Endothelial cell of umbilical vein (primary cell): ENCODE data around the gene ARHGEF16. TPM values are rescaled to one million over a fixed set of nuclear protein-coding genes. Genes with fewer than 3 reads are reported as not detected.

Experiments
- BruUV-seq: library from RNA; stranded (reverse); fragments of 400-500 nt; replicated peaks from 2 replicates; lab custom pipeline; 2021; lab: Mats Ljungman, UMichigan
- CTCF ChIA-PET: fragments of 300-600, 350-600 bp; sonication (Branson Sonifier 250); formaldehyde crosslinking; loops from one replicate; lab custom pipeline; 2021; ENCODE audit warnings: antibody characterized with exemption, inconsistent platforms; lab: Charles Lee
- POLR2A ChIA-PET: fragments of 300-600, 350-600 bp; sonication (Branson Sonifier 250); formaldehyde crosslinking; loops from one replicate; lab custom pipeline; 2021; ENCODE audit warnings: antibody characterized with exemption, inconsistent platforms; lab: Charles Lee
- DNase-seq: peaks from one replicate; pipeline ENCODE4 v3.0.0-alpha.2; 2011; ENCODE audit warnings: low read depth, low spot score
- FAIRE-seq: peaks from 2 replicates; lab custom pipeline; 2011; peaks lifted over from hg19 to GRCh38; lab: Jason Lieb, UNC
- H2AFZ ChIP-seq: 2 replicates; pipeline ENCODE4 v1.6.0; 2012; ENCODE audit warnings: low read depth, low read length, control low read depth, inconsistent platforms
- H3K27ac ChIP-seq: 2 replicates; pipeline ENCODE4 v1.5.1; 2011; ENCODE audit warnings: low read depth, mild to moderate bottlenecking, control low read depth, low read length, moderate library complexity; ENCODE audit not compliant: insufficient read depth
- H3K27me3 ChIP-seq, 2 experiments: 2 replicates each; pipeline versions ENCODE4 v1.6.0 to v1.6.1; 2011; ENCODE audit warnings: low read length in 2 of 2, mixed read lengths in 1 of 2; ENCODE audit not compliant: control insufficient read depth in 2 of 2, insufficient read depth in 2 of 2
- H3K36me3 ChIP-seq, 2 experiments: 2 replicates in 1 of 2; 3 replicates in 1 of 2; pipeline ENCODE4 v1.5.1; 2011; ENCODE audit warnings: low read length in 2 of 2, mild to moderate bottlenecking in 1 of 2, moderate library complexity in 1 of 2; ENCODE audit not compliant: control insufficient read depth in 2 of 2, insufficient read depth in 2 of 2; ENCODE audit errors: extremely low read depth in 1 of 2
- H3K4me1 ChIP-seq: 3 replicates; pipeline ENCODE4 v1.5.1; 2011; ENCODE audit warnings: mild to moderate bottlenecking, low read length; ENCODE audit not compliant: control insufficient read depth, insufficient read depth; ENCODE audit errors: extremely low read depth
- H3K4me2 ChIP-seq: 2 replicates; pipeline ENCODE4 v1.6.1; 2011; ENCODE audit warnings: low read length, control low read depth, mixed read lengths; ENCODE audit not compliant: insufficient read depth
- H3K4me3 ChIP-seq, 3 experiments: fragments of 200-600 bp in 1 of 3; sonication (generic), shearing (Covaris generic) in 1 of 3; replicated peaks in 1 of 3; 2 replicates each; pipeline ENCODE4 v1.5.1; 2011 to 2016; ENCODE audit warnings: control low read depth in 3 of 3, low read length in 3 of 3, mild to moderate bottlenecking in 2 of 3, inconsistent platforms in 1 of 3, low read depth in 1 of 3, moderate library complexity in 1 of 3; ENCODE audit not compliant: insufficient read depth in 1 of 3
- H3K79me2 ChIP-seq: 2 replicates; pipeline ENCODE4 v1.6.0; 2012; ENCODE audit warnings: low read length, inconsistent platforms; ENCODE audit not compliant: control insufficient read depth, insufficient read depth
- H3K9ac ChIP-seq: replicated peaks from 2 replicates; pipeline ENCODE3; 2011; ENCODE audit warnings: low read length, control low read depth; ENCODE audit not compliant: insufficient read depth; ENCODE audit errors: extremely low read depth
- H3K9me1 ChIP-seq: replicated peaks from 3 replicates; pipeline ENCODE4 v1.6.0; 2011; ENCODE audit warnings: mild to moderate bottlenecking, low read length; ENCODE audit not compliant: control insufficient read depth, insufficient read depth; ENCODE audit errors: extremely low read depth
- H3K9me3 ChIP-seq: replicated peaks from 2 replicates; pipeline ENCODE4 v1.5.1; 2012; ENCODE audit warnings: low read length, inconsistent platforms; ENCODE audit not compliant: control insufficient read depth, insufficient read depth
- H4K20me1 ChIP-seq: replicated peaks from 2 replicates; pipeline ENCODE3; 2011; ENCODE audit warnings: mild to moderate bottlenecking, low read length; ENCODE audit not compliant: control insufficient read depth, insufficient read depth; ENCODE audit errors: extremely low read depth
- CTCF ChIP-seq, 2 donors: IDR thresholded peaks; 1 replicate in 1 of 2; 2 replicates in 1 of 2; pipeline ENCODE4 v1.5.1; 2011; ENCODE audit warnings: low read length in 2 of 2, mild to moderate bottlenecking in 2 of 2, moderate library complexity in 2 of 2, control low read depth in 1 of 2, inconsistent platforms in 1 of 2, low read depth in 1 of 2; ENCODE audit not compliant: insufficient read depth in 1 of 2; ENCODE audit errors: extremely low read depth in 1 of 2
- EZH2 ChIP-seq: IDR thresholded peaks from 2 replicates; pipeline ENCODE4 v1.6.1; 2012; ENCODE audit warnings: borderline replicate concordance, low read depth, mild to moderate bottlenecking, moderate library complexity, low read length, inconsistent platforms; ENCODE audit not compliant: severe bottlenecking
- FOS ChIP-seq: IDR thresholded peaks from 2 replicates; pipeline ENCODE4 v1.6.1; 2011; ENCODE audit warnings: mild to moderate bottlenecking, low read length, moderate library complexity, borderline replicate concordance; ENCODE audit not compliant: insufficient read depth
- GATA2 ChIP-seq: IDR thresholded peaks from 2 replicates; pipeline ENCODE4 v1.7.0; 2011; ENCODE audit warnings: low read depth, mild to moderate bottlenecking, moderate library complexity, mixed read lengths, low read length; ENCODE audit not compliant: insufficient read length, insufficient read depth
- JUN ChIP-seq: IDR thresholded peaks from 2 replicates; pipeline ENCODE4 v1.6.1; 2011; ENCODE audit warnings: borderline replicate concordance, low read depth; ENCODE audit not compliant: insufficient read length, insufficient read depth
- MAX ChIP-seq: IDR thresholded peaks from 2 replicates; pipeline ENCODE4 v1.6.1; 2011; ENCODE audit not compliant: insufficient read depth, insufficient read length
- MYC ChIP-seq: IDR thresholded peaks from one replicate; pipeline ENCODE4 v1.6.1; 2011; ENCODE audit warnings: mild to moderate bottlenecking, low read depth, low read length
- POLR2A ChIP-seq: IDR thresholded peaks from 2 replicates; pipeline ENCODE4 v1.6.1; 2012; ENCODE audit warnings: low read depth, mild to moderate bottlenecking, control low read depth, low read length
- POLR2AphosphoS5 ChIP-seq: IDR thresholded peaks from 2 replicates; pipeline ENCODE4 v1.6.1; 2012; ENCODE audit warnings: low read depth, mild to moderate bottlenecking, control low read depth, low read length, moderate library complexity; ENCODE audit not compliant: insufficient read depth
- dilution Hi-C: fragments of 300-500 bp; cut with MboI; formaldehyde crosslinking; loops from one replicate; pipeline ENCODE4 v1.15.0; 2019; ENCODE audit warnings: low sequenced_read_pairs; ENCODE audit not compliant: extremely low pct_ligation_motif_present
- intact Hi-C: fragments of 100-400 bp; cut with micrococcal nuclease; formaldehyde crosslinking; loops from one replicate; pipeline ENCODE4 v1.10.0; 2022
- polyA plus RNA-seq, 4 experiments: library from polyadenylated mRNA; depleted of rRNA in 3 of 4; stranded (reverse) in 3 of 4; unstranded in 1 of 4; fragments of >200 nt; gene quantifications; 2 replicates each; pipeline versions ENCODE4 v1.2.1 to v1.2.3, GENCODE V29; 2011 to 2012; ENCODE audit warnings: missing spikeins in 1 of 4
- total RNA-seq: library from RNA; stranded (reverse); gene quantifications from 2 replicates; pipeline ENCODE4 v1.2.3, GENCODE V29; 2021

Gene ARHGEF16
- total and polyA plus RNA-seq, 2 donors (not counting 3 experiments of a cell fraction or from before 2014, with no cell fraction given): 0.52 to 1.3 TPM

GRCh38 chr1:3430406-3430805 lies 24.1 kb upstream of the ARHGEF16 start:
- ChIA-PET CTCF (no interaction called here), POLR2A (no interaction called here)
- intact Hi-C loops (no loop called here), dilution Hi-C loops (no loop called here)
- no peaks in the 10 kb centered on the region for H3K9me3 ChIP-seq
- no peak overlapping the region for H3K4me2 ChIP-seq
- H3K79me2 ChIP-seq: no peaks in the 10 kb centered on the region
- no peaks in the 10 kb centered on the region for H3K36me3 ChIP-seq
- no peaks in the 10 kb centered on the region for H4K20me1 ChIP-seq
- no peak overlapping the region for H3K4me3 ChIP-seq
- no peak for TF ChIP-seq CTCF (IDR thresholded peaks at IDR 0.05; ENCODE audit: extremely low read depth in 1 of 2, insufficient read depth in 1 of 2, low read depth in 1 of 2, low read length in 2 of 2)
- no peak for TF ChIP-seq MAX
- H2AFZ ChIP-seq: no peak overlapping the region
- H3K9me1 ChIP-seq: no peaks in the 10 kb centered on the region
- no peaks in the 10 kb centered on the region for H3K27me3 ChIP-seq
- DNase-seq (no peak), FAIRE-seq (no peak)
- H3K9ac ChIP-seq: no peak overlapping the region
- H3K27ac ChIP-seq: no peak overlapping the region
- BruUV-seq: no TSS peak
- no peaks in the 10 kb centered on the region for H3K4me1 ChIP-seq

GRCh38 chr1:3430820-3431219 lies 23.6 kb upstream of the ARHGEF16 start:
- H4K20me1 ChIP-seq: no peaks in the 10 kb centered on the region
- H3K9me1 ChIP-seq: no peaks in the 10 kb centered on the region
- no peak overlapping the region for H3K4me3 ChIP-seq
- dilution Hi-C loops (no loop called here), intact Hi-C loops (no loop called here)
- no peaks in the 10 kb centered on the region for H3K27me3 ChIP-seq
- H3K4me1 ChIP-seq: no peaks in the 10 kb centered on the region
- no TSS peak for BruUV-seq
- H3K79me2 ChIP-seq: no peaks in the 10 kb centered on the region
- no peak for TF ChIP-seq MAX
- no peak for TF ChIP-seq FOS
- no peak for TF ChIP-seq EZH2
- TF ChIP-seq POLR2A: no peak
- TF ChIP-seq JUN: no peak
- no peak for TF ChIP-seq GATA2
- no peak for TF ChIP-seq MYC
- no peak for TF ChIP-seq POLR2AphosphoS5
- no peak for TF ChIP-seq CTCF (IDR thresholded peaks at IDR 0.05; ENCODE audit: extremely low read depth in 1 of 2, insufficient read depth in 1 of 2, low read depth in 1 of 2, low read length in 2 of 2)
- no peak overlapping the region for H3K9ac ChIP-seq
- no peak overlapping the region for H3K4me2 ChIP-seq
- no peaks in the 10 kb centered on the region for H3K36me3 ChIP-seq
- CTCF ChIA-PET: interaction anchor here (0.8 kb wide), 1 partner anchor 294 kb away, joined by 3 read pairs; no protein-coding TSS in a partner anchor
- POLR2A ChIA-PET: no interaction called here
- DNase-seq (no peak), FAIRE-seq (no peak)
- H3K27ac ChIP-seq: no peak overlapping the region
- H3K9me3 ChIP-seq: no peaks in the 10 kb centered on the region
- H2AFZ ChIP-seq: no peak overlapping the region
